Measurements from ENCODE around the gene INKA2.

Gene INKA2

GRCh38 chr1:111739194-111739924, at the start of gene INKA2:
Gene INKA2 (minus strand): TSS chr1:111739395. CDS start chr1:111739242, 153 bp downstream.
- peaks cover 10 to 18% of the 10 kb centered on the region in 2 donors for H3K4me1 ChIP-seq (ENCODE audit: control insufficient read depth in 2 of 2, insufficient read depth in 2 of 2, low read length in 2 of 2)
- H3K27me3 ChIP-seq (ENCODE audit: control insufficient read depth in 2 of 2, insufficient read depth in 2 of 2, low read length in 2 of 2), result peaks cover 8 to 12% of the 10 kb centered on the region in 2 donors
- peak within 1 kb of the TSS; percentile 74 to 78 for H3K9ac ChIP-seq (ENCODE audit: low read depth in 1 of 2, low read length in 2 of 2)
- H3K9me3 ChIP-seq (ENCODE audit: control insufficient read depth in 2 of 2, low read length in 2 of 2), result no peaks in the 10 kb centered on the region
- H3K27ac ChIP-seq (ENCODE audit: low read depth in 2 of 2, low read length in 2 of 2), result peak within 1 kb of the TSS; percentile 70 to 86
- no peaks in the 10 kb centered on the region for H3K36me3 ChIP-seq (ENCODE audit: control insufficient read depth in 2 of 2, insufficient read depth in 2 of 2, low read length in 2 of 2)
- peak within 1 kb of the TSS; percentile 68 to 78 for H3K4me3 ChIP-seq (ENCODE audit: low read length in 2 of 2)

GRCh38 chr1:111786669-111787207, 47.5 kb upstream of the INKA2 start:
- Histone ChIP-seq H3K27ac (ENCODE audit: low read depth in 2 of 2, low read length in 2 of 2) (no peak overlapping the region), H3K36me3 (ENCODE audit: control insufficient read depth in 2 of 2, insufficient read depth in 2 of 2, low read length in 2 of 2) (no peaks in the 10 kb centered on the region), H3K9ac (ENCODE audit: low read depth in 1 of 2, low read length in 2 of 2) (no peak overlapping the region), H3K4me1 (ENCODE audit: control insufficient read depth in 2 of 2, insufficient read depth in 2 of 2, low read length in 2 of 2) (no peaks in the 10 kb centered on the region), H3K9me3 (ENCODE audit: control insufficient read depth in 2 of 2, low read length in 2 of 2) (no peaks in the 10 kb centered on the region), H3K27me3 (ENCODE audit: control insufficient read depth in 2 of 2, insufficient read depth in 2 of 2, low read length in 2 of 2) (no peaks in the 10 kb centered on the region), H3K4me3 (ENCODE audit: low read length in 2 of 2) (no peak overlapping the region)

- no peak overlapping the region for H3K4me3 ChIP-seq (ENCODE audit: low read length in 2 of 2)
- no peaks in the 10 kb centered on the region for H3K36me3 ChIP-seq (ENCODE audit: control insufficient read depth in 2 of 2, insufficient read depth in 2 of 2, low read length in 2 of 2)
- no peak overlapping the region for H3K9ac ChIP-seq (ENCODE audit: low read depth in 1 of 2, low read length in 2 of 2)
- H3K9me3 ChIP-seq (ENCODE audit: control insufficient read depth in 2 of 2, low read length in 2 of 2), result no peaks in the 10 kb centered on the region
- no peaks in the 10 kb centered on the region for H3K4me1 ChIP-seq (ENCODE audit: control insufficient read depth in 2 of 2, insufficient read depth in 2 of 2, low read length in 2 of 2)
- H3K27me3 ChIP-seq (ENCODE audit: control insufficient read depth in 2 of 2, insufficient read depth in 2 of 2, low read length in 2 of 2), result no peaks in the 10 kb centered on the region
- H3K27ac ChIP-seq (ENCODE audit: low read depth in 2 of 2, low read length in 2 of 2), result no peak overlapping the region
Observed at GRCh38 chr1:111784273-111784901, 45.2 kb upstream of the INKA2 start.

GRCh38 chr1:111779546-111779945, 40.4 kb upstream of the INKA2 start:
- no peaks in the 10 kb centered on the region for H3K27me3 ChIP-seq (ENCODE audit: control insufficient read depth in 2 of 2, insufficient read depth in 2 of 2, low read length in 2 of 2)
- H3K27ac ChIP-seq (ENCODE audit: low read depth in 2 of 2, low read length in 2 of 2), result no peak overlapping the region
- H3K4me3 ChIP-seq (ENCODE audit: low read length in 2 of 2), result no peak overlapping the region
- H3K9me3 ChIP-seq (ENCODE audit: control insufficient read depth in 2 of 2, low read length in 2 of 2), result no peaks in the 10 kb centered on the region
- no peaks in the 10 kb centered on the region for H3K36me3 ChIP-seq (ENCODE audit: control insufficient read depth in 2 of 2, insufficient read depth in 2 of 2, low read length in 2 of 2)
- no peaks in the 10 kb centered on the region for H3K4me1 ChIP-seq (ENCODE audit: control insufficient read depth in 2 of 2, insufficient read depth in 2 of 2, low read length in 2 of 2)
- H3K9ac ChIP-seq (ENCODE audit: low read depth in 1 of 2, low read length in 2 of 2), result no peak overlapping the region

GRCh38 chr1:111778541-111779051, 39.4 kb upstream of the INKA2 start:
- no peaks in the 10 kb centered on the region for H3K4me1 ChIP-seq (ENCODE audit: control insufficient read depth in 2 of 2, insufficient read depth in 2 of 2, low read length in 2 of 2)

GRCh38 chr1:111778066-111778465, 38.9 kb upstream of the INKA2 start:
- H3K4me3 ChIP-seq (ENCODE audit: low read length in 2 of 2), result no peak overlapping the region
- H3K4me1 ChIP-seq (ENCODE audit: control insufficient read depth in 2 of 2, insufficient read depth in 2 of 2, low read length in 2 of 2), result no peaks in the 10 kb centered on the region
- H3K36me3 ChIP-seq (ENCODE audit: control insufficient read depth in 2 of 2, insufficient read depth in 2 of 2, low read length in 2 of 2), result no peaks in the 10 kb centered on the region
- H3K27ac ChIP-seq (ENCODE audit: low read depth in 2 of 2, low read length in 2 of 2), result no peak overlapping the region
- H3K9ac ChIP-seq (ENCODE audit: low read depth in 1 of 2, low read length in 2 of 2), result no peak overlapping the region
- H3K27me3 ChIP-seq (ENCODE audit: control insufficient read depth in 2 of 2, insufficient read depth in 2 of 2, low read length in 2 of 2), result no peaks in the 10 kb centered on the region
- H3K9me3 ChIP-seq (ENCODE audit: control insufficient read depth in 2 of 2, low read length in 2 of 2), result no peaks in the 10 kb centered on the region

More at GRCh38 chr1:111778541-111779051, 39.4 kb upstream of the INKA2 start:
- Histone ChIP-seq H3K9me3 (ENCODE audit: control insufficient read depth in 2 of 2, low read length in 2 of 2) (no peaks in the 10 kb centered on the region), H3K36me3 (ENCODE audit: control insufficient read depth in 2 of 2, insufficient read depth in 2 of 2, low read length in 2 of 2) (no peaks in the 10 kb centered on the region), H3K27ac (ENCODE audit: low read depth in 2 of 2, low read length in 2 of 2) (no peak overlapping the region), H3K9ac (ENCODE audit: low read depth in 1 of 2, low read length in 2 of 2) (no peak overlapping the region), H3K27me3 (ENCODE audit: control insufficient read depth in 2 of 2, insufficient read depth in 2 of 2, low read length in 2 of 2) (no peaks in the 10 kb centered on the region), H3K4me3 (ENCODE audit: low read length in 2 of 2) (no peak overlapping the region)

GRCh38 chr1:111777301-111777700, 38.1 kb upstream of the INKA2 start:
- no peaks in the 10 kb centered on the region for H3K36me3 ChIP-seq (ENCODE audit: control insufficient read depth in 2 of 2, insufficient read depth in 2 of 2, low read length in 2 of 2)
- H3K4me1 ChIP-seq (ENCODE audit: control insufficient read depth in 2 of 2, insufficient read depth in 2 of 2, low read length in 2 of 2), result no peaks in the 10 kb centered on the region
- no peaks in the 10 kb centered on the region for H3K27me3 ChIP-seq (ENCODE audit: control insufficient read depth in 2 of 2, insufficient read depth in 2 of 2, low read length in 2 of 2)
- no peak overlapping the region for H3K9ac ChIP-seq (ENCODE audit: low read depth in 1 of 2, low read length in 2 of 2)
- no peaks in the 10 kb centered on the region for H3K9me3 ChIP-seq (ENCODE audit: control insufficient read depth in 2 of 2, low read length in 2 of 2)
- H3K27ac ChIP-seq (ENCODE audit: low read depth in 2 of 2, low read length in 2 of 2), result no peak overlapping the region
- H3K4me3 ChIP-seq (ENCODE audit: low read length in 2 of 2), result no peak overlapping the region

GRCh38 chr1:111776861-111777260, 37.7 kb upstream of the INKA2 start:
- H3K27me3 ChIP-seq (ENCODE audit: control insufficient read depth in 2 of 2, insufficient read depth in 2 of 2, low read length in 2 of 2), result no peaks in the 10 kb centered on the region
- no peaks in the 10 kb centered on the region for H3K36me3 ChIP-seq (ENCODE audit: control insufficient read depth in 2 of 2, insufficient read depth in 2 of 2, low read length in 2 of 2)
- no peaks in the 10 kb centered on the region for H3K9me3 ChIP-seq (ENCODE audit: control insufficient read depth in 2 of 2, low read length in 2 of 2)

GRCh38 chr1:111776391-111776790, 37.2 kb upstream of the INKA2 start:
- no peaks in the 10 kb centered on the region for H3K9me3 ChIP-seq (ENCODE audit: control insufficient read depth in 2 of 2, low read length in 2 of 2)
- no peak overlapping the region for H3K9ac ChIP-seq (ENCODE audit: low read depth in 1 of 2, low read length in 2 of 2)
- H3K27me3 ChIP-seq (ENCODE audit: control insufficient read depth in 2 of 2, insufficient read depth in 2 of 2, low read length in 2 of 2), result no peaks in the 10 kb centered on the region
- no peaks in the 10 kb centered on the region for H3K36me3 ChIP-seq (ENCODE audit: control insufficient read depth in 2 of 2, insufficient read depth in 2 of 2, low read length in 2 of 2)
- H3K27ac ChIP-seq (ENCODE audit: low read depth in 2 of 2, low read length in 2 of 2), result no peak overlapping the region
- no peaks in the 10 kb centered on the region for H3K4me1 ChIP-seq (ENCODE audit: control insufficient read depth in 2 of 2, insufficient read depth in 2 of 2, low read length in 2 of 2)
- no peak overlapping the region for H3K4me3 ChIP-seq (ENCODE audit: low read length in 2 of 2)

More at GRCh38 chr1:111776861-111777260, 37.7 kb upstream of the INKA2 start:
- Histone ChIP-seq H3K4me3 (ENCODE audit: low read length in 2 of 2) (no peak overlapping the region), H3K27ac (ENCODE audit: low read depth in 2 of 2, low read length in 2 of 2) (no peak overlapping the region), H3K9ac (ENCODE audit: low read depth in 1 of 2, low read length in 2 of 2) (no peak overlapping the region), H3K4me1 (ENCODE audit: control insufficient read depth in 2 of 2, insufficient read depth in 2 of 2, low read length in 2 of 2) (no peaks in the 10 kb centered on the region)

GRCh38 chr1:111775966-111776365, 36.8 kb upstream of the INKA2 start:
- no peaks in the 10 kb centered on the region for H3K4me1 ChIP-seq (ENCODE audit: control insufficient read depth in 2 of 2, insufficient read depth in 2 of 2, low read length in 2 of 2)
- no peaks in the 10 kb centered on the region for H3K27me3 ChIP-seq (ENCODE audit: control insufficient read depth in 2 of 2, insufficient read depth in 2 of 2, low read length in 2 of 2)
- H3K9me3 ChIP-seq (ENCODE audit: control insufficient read depth in 2 of 2, low read length in 2 of 2), result no peaks in the 10 kb centered on the region
- no peak overlapping the region for H3K27ac ChIP-seq (ENCODE audit: low read depth in 2 of 2, low read length in 2 of 2)
- H3K36me3 ChIP-seq (ENCODE audit: control insufficient read depth in 2 of 2, insufficient read depth in 2 of 2, low read length in 2 of 2), result no peaks in the 10 kb centered on the region
- H3K4me3 ChIP-seq (ENCODE audit: low read length in 2 of 2), result no peak overlapping the region
- no peak overlapping the region for H3K9ac ChIP-seq (ENCODE audit: low read depth in 1 of 2, low read length in 2 of 2)
